GM19240 (cell line): ENCODE data around the gene AGXT.

Experiments
- DNase-seq: peaks from one replicate; pipeline ENCODE4 v3.0.0; 2011; ENCODE audit warnings: low spot score; ENCODE audit not compliant: insufficient read length

Gene AGXT

GRCh38 chr2:240869109-240869955 lies 708 bp downstream of the AGXT start:
- DNase-seq = no peak

DNA sequence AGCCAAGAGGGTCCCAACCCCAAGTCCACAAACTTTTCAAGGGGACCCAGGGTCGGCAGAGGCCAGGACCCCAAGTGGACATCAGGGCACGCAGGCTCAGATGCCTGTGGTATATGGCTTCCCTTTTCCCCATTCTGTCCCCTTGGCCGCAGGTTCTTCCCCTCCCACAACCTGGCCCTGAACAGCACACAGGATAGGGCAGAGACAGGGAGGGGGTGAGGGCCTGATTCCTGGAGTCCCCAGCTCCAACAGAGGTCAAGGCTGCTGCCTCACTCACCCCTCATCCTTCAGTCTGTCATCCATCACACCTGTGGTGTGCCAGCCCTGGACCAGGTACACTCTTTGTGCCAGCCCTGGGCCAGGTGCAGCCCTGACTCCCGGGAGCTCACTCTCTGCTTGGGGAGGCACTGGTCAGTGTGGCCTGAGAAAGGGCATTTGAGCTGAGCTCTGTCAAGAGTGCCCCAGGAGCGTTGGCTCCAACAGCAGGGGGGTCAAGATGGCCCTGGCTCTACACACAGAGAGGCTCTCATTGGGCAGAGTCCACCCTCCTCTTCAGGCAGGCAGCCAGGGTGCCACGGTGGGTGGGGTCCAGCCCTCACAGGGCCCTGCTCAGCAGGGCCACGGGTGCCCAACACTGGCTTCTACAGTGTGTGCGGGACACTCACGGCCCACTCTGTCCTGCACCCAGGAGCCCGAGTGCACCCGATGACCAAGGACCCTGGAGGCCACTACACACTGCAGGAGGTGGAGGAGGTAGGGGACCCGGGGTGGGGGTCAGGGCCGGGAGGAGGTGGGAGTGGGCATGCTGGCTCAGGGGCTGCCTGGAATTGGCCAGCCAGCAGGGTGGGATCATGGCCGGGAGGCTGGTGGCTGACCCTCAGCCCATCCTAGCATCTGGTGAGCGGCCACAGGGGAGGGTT lies 1.6 kb downstream of the AGXT start:
- DNase-seq = no peak

DNA sequence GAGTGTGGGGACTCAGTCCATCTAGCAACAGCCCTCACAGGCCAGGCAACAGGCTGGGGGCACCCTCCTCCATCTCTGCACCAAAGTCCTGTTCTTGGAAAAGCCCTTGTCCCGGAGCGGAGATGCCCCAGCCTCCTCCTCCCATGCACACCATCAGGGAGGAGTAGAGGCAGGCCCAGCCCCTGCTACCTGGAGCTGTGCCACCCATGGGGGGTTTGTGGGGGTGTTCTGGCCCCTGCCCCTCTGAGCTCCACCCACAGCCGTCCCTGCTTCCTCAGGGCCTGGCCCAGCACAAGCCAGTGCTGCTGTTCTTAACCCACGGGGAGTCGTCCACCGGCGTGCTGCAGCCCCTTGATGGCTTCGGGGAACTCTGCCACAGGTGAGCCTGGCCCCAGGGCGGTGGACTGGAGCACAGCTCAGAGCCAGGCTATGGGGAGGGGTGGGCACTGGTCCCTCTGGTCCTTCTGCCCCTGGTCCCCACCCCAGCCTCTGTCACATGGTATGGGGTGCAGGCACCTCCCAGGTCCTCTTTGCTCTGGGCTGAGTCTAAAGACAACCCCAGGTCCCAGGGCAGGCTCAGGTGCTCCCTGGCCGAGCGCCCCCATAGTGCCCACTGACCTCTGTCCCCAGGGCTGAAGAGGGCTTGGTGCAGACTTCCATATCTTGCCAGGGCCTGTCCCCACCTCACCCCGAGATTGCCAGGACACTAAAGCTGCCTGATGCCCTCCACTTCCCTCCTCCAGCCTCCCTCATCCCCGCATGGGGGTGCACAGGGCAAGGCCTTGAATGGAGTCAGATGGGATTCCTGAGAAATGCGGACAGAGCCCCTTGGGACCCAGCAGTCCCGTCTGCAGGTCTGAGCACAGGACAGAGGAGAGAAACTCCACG lies 2.7 kb downstream of the AGXT start:
- DNase-seq = no peak

- DNase-seq = no peak
Measured at GRCh38 chr2:240872317-240873097, 3.9 kb downstream of the AGXT start.

DNA sequence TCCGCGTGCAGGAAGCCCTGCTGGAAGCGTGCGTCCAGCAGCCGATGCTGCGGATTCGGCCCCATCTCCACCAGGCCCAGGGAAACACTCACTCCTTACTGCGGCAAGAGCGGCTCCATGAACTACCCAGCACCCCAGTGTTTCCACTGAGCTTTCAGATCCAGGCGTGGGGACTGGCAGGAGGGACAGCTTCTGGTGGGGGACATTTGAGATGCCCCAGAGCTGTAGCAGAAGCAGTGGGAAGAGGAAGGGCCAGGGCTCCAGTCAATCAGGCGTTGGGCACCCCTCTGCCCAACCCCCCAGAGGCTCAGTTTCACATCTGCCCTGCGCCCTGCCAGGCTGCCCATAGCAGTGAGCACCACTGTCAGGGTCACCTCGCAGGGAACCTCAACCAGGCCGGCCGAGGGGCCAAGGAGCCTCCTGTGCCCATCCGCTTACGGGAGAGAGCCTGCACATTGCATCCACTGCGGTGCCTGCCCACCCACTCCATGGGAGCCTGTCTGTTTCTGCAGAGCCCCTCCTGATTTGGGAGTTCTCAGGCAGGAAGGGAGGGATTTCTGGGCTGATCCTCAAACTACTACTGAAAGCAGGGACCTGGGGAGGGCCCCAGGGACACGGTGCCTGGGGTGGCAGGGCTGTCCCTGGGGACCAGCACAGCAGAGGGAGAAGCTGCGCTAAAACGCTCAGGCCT lies 4.6 kb downstream of the AGXT start:
- no peak for DNase-seq

- no peak for DNase-seq
Measured at GRCh38 chr2:240873805-240874714, 5.4 kb downstream of the AGXT start.

DNA sequence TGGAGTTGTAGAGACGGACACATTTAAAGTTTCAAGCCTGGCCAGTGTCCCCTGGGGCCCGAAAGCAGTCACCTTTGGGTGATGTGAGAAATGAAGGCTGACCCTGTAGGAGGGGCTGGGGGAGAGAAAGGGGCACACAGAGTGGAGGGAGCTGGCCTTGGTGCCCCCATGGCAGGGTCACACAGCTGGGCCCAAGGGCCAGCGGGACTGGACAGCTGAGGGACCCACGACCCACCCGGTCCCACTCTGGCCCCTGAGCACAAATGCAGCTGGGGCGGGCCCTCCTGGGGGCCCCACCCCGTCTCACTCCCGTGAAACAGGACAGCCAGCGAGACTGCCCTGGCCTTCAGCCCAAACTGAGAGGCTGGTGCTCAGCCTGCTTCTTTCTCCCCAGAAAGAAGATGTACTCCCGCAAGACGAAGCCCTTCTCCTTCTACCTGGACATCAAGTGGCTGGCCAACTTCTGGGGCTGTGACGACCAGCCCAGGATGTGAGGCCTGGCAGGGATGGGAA lies 6.1 kb downstream of the AGXT start:
- DNase-seq = no peak

DNA sequence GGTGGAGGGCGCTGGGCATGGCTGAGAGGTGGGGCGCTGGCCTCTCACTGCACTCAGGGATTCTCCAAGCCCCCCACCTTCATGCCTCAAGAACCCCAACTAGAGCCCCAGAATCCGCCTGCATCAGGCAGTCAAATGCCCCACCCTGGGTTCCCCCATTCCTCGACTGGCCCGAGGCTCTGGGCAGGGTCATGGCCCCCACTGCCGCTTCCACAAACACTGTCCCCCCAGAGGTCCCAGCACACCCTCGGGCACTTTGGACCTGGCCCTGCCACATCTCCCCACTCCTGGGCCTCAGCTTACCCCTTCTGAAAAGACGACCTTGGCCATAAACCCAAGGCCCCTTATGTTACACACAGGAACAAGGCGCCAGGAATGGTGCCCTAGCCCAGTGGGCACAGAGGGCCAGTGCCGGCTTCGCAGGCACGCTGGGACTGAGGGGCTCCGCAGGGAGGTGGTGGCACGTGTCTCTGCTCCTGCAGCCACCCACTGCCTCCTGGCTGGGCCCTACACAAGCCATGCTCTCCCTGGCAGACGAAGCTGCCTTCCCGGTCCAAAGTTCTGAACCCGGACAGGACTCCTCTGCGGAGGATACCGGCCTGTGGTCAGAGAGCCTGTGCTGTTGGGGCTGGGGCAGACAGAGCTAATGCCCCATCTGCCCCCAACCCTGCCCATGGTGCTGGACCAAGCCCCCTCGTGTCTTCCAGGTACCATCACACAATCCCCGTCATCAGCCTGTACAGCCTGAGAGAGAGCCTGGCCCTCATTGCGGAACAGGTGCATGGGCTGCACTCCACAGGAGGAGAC lies 6.8 kb downstream of the AGXT start:
- DNase-seq = no peak

DNA sequence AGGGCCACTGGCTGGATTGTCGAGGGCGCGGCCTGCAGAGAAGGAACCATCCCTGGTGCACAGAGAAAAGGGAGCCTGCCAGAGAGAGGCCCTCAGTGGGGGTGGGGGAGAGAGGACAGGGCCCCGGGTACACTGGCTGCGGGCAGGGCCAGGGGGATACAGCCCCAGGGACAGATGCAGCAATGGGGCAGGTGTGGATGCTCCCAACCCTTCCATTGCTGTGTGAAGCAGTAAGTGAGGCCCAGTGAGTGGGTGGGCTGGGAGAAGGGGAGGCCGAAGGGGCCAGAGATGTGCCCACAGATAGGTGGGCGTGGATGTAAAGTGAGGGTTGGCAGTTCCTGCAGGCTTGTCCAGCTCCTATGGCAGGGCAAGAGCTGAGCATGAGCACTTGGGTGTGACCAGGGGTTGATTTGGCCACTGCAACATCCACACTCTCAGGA lies 7.4 kb downstream of the AGXT start:
- no peak for DNase-seq

- DNase-seq = no peak
Measured at GRCh38 chr2:240876475-240877251, 8.0 kb downstream of the AGXT start.

DNA sequence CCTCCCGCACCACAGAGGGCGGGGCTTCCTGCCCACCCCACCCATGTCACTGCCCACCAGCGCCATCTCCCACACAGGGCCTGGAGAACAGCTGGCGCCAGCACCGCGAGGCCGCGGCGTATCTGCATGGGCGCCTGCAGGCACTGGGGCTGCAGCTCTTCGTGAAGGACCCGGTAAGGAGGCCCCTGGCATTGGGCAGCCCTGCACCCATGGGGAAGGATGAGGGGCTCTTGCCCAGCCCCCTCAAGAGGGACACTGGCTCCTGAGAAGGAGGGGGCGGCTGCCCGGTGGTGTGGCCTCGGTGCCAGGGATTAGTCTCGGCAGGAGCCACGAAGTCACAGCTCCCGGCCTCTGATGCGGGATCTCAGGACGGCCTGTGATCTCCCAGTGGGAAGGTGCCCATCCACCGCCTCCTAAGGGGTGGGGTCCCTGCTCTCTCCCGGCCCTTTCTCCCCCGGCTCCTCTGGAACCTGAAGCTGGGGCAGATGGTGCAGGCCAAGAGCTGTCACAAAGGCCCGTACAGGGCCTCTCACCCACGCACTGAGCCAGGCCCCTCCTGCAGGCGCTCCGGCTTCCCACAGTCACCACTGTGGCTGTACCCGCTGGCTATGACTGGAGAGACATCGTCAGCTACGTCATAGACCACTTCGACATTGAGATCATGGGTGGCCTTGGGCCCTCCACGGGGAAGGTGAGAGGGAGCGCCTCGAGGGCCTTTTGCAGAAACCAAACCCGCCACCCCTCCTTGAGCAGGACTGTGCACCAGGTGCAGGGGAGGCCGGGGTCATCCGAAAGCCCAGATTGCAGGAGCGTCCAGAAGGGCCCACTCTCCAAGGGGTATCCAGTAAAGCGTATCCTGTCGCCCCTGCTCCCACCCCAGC lies 9.1 kb downstream of the AGXT start:
- DNase-seq = no peak

DNA sequence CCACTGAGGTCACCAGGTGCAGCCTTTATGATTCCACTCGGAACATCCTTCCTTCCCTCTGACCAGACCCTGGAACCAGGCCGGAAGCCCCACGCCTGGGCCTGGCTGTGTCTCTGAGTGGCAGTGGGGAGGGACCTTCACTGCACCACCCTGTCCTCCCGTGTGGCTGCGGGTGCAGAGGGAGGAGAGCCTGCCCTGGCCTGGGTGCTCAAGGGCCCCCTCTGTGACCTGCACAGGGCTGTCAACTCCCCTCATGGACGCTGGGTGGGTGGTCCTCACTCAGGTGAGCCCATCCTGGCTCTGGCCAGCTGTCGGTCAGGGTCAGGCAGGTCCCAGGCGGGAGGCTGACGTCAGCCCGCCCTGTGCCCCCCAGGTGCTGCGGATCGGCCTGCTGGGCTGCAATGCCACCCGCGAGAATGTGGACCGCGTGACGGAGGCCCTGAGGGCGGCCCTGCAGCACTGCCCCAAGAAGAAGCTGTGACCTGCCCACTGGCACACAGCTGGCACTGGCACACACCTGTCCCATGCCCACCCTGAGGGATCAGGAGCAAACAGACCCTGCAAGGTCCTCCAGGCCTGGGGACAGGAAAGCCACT lies 9.8 kb downstream of the AGXT start:
- DNase-seq = no peak

- DNase-seq = no peak
Measured at GRCh38 chr2:240879105-240879504, 10.5 kb downstream of the AGXT start.

DNA sequence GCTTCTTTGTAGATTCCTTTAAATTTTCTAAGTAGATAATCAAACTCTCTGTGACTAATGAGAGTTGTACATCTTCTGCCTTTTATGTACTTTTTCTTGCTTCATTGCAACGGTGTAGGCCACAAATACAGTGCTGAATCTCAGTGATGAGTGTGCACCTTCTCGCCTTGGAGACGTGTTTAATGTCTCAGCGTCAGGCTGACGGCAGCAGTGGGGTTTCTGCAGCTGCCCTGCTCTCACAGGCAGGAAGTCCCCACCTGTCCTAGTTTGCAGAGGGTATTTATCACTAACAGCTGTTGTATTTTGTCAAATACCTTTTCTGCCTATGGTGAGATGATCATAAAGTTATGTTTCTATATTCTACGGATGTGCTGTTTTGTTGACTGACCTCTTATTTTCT lies 13.3 kb downstream of the AGXT start:
- no peak for DNase-seq

DNA sequence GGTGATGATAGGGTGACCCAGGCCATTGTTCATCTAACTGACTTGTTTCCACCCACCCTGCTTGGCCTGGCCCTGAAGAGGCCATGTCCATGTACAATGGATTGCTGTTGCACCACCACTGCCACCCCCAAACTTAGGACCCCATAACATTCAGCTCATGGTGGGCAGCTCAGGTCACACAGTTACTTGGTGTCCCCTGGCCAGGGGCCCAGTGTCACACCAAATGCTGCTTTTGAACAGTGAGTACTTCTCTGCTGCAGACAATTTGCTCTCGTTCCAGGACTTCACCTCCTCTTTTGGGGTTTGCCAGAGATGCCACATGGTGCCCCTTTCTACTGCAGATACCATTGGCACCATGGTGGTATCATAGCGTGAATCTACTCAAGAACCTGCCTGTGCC lies 15.6 kb downstream of the AGXT start:
- DNase-seq = no peak

DNA sequence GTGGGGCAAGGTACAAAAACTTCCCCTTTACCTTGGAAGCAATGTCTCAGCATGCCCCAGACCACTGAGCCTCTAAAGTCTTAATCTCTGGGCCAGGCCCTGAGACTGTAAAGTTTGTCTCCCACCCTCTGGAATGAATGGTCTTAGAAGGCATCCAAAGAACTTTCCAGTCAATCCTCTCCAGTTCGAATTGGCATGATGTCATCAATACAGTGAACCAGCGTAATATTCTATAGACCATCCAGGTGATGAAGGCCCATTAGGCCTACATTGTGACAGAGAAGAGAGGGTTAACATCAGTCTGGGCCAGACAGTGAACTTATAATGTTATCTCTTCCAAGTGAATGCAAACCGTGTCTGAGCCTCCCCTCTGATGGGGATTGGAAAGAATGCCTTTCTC lies 16.1 kb downstream of the AGXT start:
- DNase-seq = no peak
